GM20431 (cell line): ENCODE results near the gene SETD1A.

Experiments used
- in situ Hi-C: fragments of 300-500 bp; cut with MseI, MboI; formaldehyde crosslinking; loops from one replicate; pipeline ENCODE4 v1.15.0; 2020; ENCODE audit warnings: low sequenced_read_pairs; ENCODE audit not compliant: unreplicated experiment

Gene SETD1A

DNA sequence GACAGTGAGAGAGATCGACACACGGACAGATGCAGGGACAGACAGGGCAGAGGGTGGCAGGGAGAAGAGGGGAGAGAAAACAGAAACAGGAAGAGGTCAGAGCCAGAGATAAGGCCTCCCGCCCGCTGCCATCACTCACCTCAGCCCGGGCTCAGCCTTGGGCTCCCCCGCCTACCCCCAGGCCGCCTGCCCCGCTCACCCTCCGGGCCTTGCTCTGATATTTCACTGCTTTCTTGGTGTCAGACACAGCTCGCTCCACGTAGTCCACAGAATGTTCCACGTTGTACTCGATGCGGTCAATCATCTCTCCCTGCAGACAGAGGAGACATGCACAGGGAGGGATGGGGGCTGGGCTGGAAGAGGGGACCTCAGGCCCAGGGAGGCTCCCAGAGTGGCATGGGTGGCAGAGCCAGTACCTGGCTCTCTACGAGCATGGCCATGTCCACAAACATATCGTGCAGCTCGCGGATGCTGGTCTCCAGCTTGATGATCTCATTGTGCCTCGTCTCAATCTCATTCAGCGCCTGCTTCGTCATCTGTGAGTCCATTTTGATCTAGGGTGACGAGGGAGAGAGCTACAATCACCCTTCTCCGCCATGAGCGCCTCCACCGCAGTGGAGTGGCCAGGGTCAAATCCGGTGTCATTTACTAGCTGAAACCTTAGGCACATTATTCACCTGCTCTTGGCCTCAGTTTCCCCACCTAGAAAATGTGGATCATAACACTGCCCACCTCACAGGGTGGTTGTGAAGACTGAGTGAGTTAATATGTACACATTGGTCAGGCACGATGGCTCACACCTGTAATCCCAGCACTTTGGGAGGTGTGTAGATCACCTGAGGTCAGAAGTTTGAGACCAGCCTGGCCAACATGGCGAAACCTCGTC, 35.6 kb downstream of the SETD1A start:
- in situ Hi-C loops, result loop anchor here (25.0 kb wide), 1 partner anchor 444 kb away; the partner anchor contains the start of genes COX6A2 and ZNF843

DNA sequence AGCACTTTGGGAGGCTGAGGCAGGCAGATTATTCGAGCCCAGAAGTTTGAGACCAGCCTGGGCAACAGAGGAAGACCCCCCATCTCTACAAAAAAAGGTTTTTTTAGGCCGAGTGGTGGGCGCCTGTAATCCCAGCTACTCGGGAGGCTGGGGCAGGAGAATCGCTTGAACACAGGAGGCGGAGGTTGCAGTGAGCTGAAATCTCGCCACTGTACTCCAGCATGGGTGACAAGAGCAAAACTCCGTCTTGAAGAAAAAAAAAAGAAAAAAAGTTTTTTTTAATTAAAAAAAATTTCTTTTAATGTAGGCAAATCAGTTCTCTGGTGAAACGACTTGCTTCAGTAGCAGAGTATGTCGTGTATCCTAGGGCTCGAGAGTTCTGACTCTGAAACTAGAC, 38.4 kb downstream of the SETD1A start:
- in situ Hi-C loops, result loop anchor here (25.0 kb wide), 1 partner anchor 441 kb away; the partner anchor contains the start of genes COX6A2 and ZNF843

DNA sequence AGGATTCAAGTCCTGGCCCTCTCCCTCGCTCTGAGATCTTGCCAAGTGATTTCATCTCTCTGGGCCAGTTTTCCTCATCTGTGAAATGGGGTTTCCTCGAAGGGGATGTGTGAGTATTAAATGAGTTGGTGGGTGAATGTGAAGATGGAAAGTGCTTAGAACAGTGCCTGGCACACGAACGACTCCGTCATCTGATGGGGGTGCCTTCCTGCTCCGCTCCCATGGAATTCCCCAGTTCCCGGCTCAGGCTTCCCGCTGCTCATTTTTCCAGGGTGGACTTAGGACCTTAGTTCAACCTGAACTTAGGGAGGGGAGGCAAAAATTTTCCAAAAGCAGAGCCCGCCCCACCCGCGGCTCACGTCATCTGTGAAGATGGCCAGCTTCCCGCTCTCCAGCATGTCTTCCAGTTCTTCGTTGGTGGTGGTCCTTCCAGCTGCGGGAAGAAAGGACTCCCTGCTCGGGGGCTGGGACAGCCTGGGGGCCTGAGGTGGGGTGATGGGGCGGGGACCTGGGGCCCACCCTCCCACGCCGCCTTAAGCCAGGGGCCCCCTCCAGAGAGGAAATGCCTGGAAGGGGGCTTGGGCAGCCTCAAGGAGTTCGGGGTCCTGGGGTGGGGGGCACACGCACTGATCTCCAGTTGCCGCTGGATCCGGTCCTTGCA, 38.9 kb downstream of the SETD1A start:
- in situ Hi-C loops, result loop anchor here (25.0 kb wide), 1 partner anchor 441 kb away; the partner anchor contains the start of genes COX6A2 and ZNF843

- in situ Hi-C loops, result loop anchor here (25.0 kb wide), 1 partner anchor 440 kb away; the partner anchor contains the start of genes COX6A2 and ZNF843
These were observed 39.6 kb downstream of the SETD1A start for GRCh38 chr16:30996985-30997724.

- in situ Hi-C loops, result loop anchor here (25.0 kb wide), 1 partner anchor 439 kb away; the partner anchor contains the start of genes COX6A2 and ZNF843
These were observed 40.5 kb downstream of the SETD1A start for GRCh38 chr16:30997725-30998711.

DNA sequence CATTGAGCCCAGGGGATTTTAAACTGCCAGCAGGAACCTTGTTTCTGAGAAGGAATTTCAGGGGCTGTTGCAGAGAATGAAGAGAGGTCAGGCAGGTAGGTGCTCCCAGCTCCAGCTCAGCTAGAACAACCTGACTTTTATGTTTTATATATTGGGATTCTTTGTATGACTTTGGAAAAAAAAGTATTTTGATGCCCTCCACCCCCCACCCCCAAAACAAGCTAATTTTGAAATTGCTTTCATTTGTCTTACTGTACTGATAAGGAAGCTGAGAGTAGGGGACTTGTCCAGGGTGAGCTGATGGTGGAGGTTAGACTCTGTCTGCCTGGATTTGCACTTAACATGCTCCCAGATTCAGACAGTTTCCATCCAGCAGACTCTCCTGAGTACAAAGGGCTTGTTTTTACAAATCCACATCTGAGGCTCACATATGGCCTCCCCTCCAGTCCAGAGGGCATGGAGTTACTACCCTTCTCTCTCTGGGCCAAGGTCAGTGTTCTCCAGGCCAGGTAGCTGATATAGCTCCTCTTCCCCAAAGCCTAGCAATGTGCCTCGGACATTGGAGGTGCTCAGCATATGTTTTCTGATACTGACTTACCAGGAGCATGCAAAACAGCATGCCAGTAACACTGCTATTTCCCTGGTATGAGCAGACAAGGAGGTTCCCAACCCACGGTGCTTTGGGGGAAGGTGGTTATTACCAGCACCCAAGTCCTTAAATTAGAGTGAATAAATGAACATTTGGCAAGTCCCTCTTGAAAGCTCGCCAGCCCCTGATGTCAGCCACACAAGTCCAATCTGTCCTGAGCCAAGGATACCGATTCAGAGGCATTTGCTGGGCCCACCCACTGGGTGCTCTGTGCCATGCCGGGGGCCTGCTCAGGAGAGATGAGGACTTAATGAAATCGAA, 41.6 kb downstream of the SETD1A start:
- in situ Hi-C loops, result loop anchor here (25.0 kb wide), 1 partner anchor 438 kb away; the partner anchor contains the start of genes COX6A2 and ZNF843

DNA sequence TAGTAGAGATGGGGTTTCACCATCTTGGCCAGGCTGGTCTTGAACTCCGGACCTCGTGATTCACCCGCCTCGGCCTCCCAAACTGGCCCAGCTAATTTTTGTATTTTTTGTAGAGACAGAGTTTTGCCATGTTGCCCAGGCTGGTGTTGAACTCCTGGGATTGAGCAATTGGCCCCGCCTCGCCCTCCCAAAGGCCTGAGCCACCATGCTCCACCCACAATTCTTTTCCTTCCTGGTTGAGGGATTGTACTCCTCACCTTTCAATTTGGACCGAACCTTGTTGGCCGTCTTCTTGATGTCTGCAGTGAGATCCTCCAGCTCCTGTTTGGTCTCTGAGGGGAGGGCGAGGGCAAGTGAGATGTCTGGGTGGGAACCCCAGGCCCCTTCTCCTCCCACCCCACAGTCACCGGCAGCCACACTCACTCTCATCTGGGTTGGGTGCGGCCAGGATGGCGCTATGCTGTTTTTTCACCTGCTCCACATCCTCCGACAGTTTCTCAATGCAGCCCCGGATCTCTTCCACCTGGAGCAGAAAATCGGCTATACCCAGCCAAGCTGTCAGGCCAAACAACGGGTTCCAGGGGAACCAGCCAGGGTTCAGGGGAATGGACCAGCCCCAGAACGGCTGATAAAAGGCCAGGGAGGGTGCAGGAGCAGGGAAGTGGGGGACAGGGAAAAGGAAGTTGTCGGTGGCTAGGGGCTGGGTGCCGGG, 43.3 kb downstream of the SETD1A start:
- in situ Hi-C loops, result no loop called here

DNA sequence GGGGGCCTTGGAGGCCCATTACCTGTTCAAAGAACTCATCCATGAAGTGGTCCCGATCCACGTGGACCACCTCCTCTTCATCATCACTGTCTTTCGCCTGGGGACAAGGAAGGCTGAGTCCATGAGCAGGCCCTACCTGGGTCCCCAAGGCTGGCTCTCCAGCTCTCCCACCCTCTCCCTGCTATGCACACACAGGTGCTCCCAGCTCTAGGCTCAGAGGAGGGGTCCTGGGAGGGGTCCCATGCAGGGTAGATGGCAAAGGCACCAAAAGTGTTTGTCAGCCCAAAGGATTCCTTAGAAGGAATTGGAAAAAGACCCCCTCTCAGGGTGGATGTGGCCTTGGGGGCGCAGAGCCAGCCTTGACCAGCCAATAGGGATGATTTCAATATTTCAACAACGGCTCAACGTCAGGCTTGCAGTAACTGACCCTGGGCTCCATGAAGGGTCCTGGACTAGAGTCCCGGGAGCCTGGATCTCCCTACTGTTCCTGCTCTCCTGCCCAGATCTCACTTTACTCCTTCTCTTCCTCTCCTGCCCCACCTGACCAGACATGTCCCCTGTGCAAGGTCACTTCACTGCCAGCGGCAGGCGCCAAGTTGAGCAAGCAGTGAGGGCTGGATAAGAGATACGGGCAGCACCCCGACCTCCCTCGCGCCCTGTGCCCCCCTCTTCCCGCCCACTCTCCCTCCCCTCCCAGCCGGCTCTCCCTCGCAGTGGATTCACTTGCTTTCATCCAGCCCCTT, 44.1 kb downstream of the SETD1A start:
- in situ Hi-C loops, result no loop called here

GRCh38 chr16:31002250-31002700, 44.7 kb downstream of the SETD1A start:
- in situ Hi-C loops, result no loop called here

DNA sequence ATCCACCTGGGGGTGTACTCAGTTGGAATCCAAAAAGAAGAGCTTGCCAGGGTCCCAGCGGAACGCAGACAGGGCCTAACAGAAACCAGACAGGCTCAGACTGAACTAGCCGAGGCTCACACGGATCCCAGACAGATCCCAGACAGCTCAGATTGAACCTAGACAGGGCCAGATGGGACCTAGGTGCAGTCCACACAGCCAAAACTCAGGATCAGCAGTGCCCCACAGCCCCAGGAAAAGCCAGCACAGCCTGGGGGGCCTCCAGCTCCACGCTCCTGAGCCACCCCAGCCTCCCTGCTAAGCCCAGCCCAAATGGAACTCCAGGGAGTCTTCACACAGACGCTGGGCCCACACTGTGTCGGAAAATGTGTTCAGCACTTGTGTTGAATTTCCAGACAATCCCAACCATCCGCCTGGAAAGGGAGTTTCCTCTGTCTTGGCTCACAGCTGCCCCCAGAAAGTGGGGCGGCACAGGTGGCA, 45.3 kb downstream of the SETD1A start:
- in situ Hi-C loops, result no loop called here

GRCh38 chr16:31003744-31004143, 46.2 kb downstream of the SETD1A start:
- in situ Hi-C loops, result no loop called here

DNA sequence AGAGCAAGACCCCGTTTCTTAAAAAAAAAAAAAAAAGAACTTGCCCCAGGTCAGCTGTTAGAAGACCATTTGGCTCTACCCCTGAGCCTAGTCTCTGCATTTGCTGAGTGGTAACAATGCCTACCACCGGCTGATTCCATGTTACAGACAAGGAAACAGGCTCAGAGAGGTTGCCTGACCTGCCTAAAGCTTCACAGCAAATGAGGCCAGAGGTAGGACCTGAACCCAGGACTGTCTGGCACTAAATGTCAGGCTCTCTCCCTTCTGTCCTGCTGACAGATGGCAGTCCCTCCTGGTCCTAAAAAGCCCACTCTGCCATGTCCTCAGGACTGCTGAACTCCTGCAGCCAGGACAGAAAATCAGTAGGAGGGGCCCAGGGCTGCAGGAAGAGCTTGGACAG, 47.1 kb downstream of the SETD1A start:
- in situ Hi-C loops, result no loop called here

DNA sequence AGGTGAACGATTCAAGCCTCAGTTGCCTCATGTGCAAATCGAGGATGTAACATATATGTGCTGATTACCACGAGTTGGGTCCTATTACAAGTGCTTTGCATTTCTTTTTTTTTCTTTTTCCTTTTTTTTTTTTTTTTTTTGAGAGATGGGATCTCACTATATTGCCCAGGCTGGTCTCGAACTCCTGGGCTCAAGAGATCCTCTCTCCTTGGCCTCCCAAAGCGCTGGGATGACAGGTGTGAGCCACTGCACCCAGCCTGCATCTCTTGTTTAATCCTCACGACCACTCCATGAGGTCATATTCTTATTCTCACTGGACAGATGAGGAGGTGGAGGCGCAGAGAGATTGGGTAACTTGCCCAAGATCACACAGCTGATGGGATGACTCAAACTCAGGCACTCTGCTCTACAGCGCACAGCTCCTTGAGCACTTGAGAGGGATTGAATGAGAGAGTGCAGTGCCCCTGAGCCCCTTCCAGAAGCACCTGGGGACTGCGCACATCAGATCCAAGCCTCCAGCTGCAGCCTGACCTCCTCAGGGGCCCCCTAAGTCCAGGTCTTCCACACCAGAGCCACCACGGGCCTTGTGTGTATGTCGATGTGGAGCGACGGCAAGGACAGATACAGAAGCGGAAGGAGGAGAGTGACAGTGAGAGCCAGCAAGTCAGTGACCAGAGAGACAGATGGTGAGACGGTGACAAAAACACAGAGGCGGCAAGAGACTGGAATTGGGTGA, 48.0 kb downstream of the SETD1A start:
- in situ Hi-C loops, result no loop called here

DNA sequence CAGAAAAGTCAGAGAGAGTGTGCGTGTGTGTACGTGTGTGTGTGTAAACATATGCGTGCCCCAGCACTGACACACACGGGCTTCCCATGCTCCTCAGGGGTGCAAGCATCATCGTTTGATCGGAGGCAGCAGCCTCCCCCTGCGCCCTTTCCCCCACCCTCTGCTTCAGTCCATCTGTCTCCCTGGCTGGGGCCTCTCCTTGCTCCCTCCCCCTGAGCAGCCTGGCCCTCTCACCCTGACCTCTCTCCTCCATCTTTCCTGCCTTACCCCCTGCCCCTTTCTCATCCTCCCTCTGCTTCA, 48.5 kb downstream of the SETD1A start:
- in situ Hi-C loops, result no loop called here

- in situ Hi-C loops, result no loop called here
These were observed 49.0 kb downstream of the SETD1A start for GRCh38 chr16:31006589-31006988.

DNA sequence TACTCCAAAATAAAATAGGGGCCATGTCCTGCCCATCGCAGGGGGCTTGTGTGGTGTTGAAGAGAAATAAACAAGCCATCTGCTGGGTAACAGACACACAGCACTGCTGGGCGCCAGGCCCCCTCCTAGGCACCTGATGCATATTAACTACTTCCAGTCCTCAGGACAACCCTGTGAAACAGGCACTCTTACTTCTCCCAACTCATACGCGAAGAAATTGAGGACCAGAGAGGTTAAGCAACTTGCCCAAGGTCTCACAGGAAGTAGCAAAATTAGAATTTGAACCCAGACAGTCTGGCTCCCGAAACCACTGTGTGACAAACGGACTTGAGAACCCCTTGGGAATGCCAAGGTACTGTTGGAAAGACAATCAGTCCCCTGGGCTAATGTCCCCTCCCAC, 50.1 kb downstream of the SETD1A start:
- in situ Hi-C loops, result no loop called here
